NCI-H82 (cell line): ENCODE data around the gene FTO.
"Not testable (repeated sequence)": the region's sequence is repeated elsewhere in the genome, so short reads cannot be mapped to it uniquely, and the experiment has no call there.

Source experiments
- DNase-seq: peaks from one replicate; lab custom pipeline; 2025; lab: John Stamatoyannopoulos, UW

Gene FTO

DNA sequence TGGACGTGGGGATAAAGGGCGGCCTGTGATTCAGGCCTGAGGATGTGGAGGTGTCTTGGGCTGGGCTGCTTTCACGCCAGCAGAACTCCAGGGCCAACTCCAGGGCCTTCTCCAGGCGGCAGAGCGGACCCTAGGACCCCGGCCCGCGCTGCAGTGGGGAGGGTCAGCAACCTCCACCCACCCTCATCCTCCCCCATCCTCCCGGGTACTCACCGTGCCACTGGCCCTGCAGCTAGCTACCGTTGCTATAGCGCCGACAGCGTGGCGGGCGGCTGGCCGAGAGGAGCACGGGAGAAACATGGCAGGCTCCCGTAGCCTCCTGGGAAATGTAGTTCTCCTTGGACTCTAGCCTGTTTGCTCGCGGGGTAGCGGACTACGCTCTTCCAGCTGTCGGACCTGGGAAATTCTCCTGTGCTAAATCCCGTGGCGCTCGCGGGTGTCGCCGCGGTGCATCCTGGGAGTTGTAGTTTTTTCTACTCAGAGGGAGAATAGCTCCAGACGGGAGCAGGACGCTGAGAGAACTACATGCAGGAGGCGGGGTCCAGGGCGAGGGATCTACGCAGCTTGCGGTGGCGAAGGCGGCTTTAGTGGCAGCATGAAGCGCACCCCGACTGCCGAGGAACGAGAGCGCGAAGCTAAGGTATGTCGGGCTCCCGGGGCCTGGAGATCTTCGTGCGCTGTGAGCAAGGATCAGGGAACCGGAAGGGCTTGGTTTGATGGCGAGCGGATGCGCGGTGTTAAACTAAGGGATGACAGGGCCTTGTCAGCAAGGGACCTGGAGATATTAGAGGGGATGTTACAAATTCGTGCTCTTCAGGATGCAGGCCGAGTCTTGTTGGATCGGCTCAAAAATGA, at the start of gene FTO, which contains the start of gene RPGRIP1L:
Gene FTO (plus strand): TSS at position 567 of the 855 bp plus-strand sequence.
Gene RPGRIP1L (minus strand): TSS at position 270 of the 855 bp plus-strand sequence. CDS start 3,136 bp downstream, outside the sequence.
- DNase-seq = peak; percentile 99

GRCh38 chr16:53654946-53655345, 49.0 kb upstream of the FTO start:
- DNase-seq = no peak

GRCh38 chr16:53662072-53662471, 41.9 kb upstream of the FTO start:
- no peak for DNase-seq

DNA sequence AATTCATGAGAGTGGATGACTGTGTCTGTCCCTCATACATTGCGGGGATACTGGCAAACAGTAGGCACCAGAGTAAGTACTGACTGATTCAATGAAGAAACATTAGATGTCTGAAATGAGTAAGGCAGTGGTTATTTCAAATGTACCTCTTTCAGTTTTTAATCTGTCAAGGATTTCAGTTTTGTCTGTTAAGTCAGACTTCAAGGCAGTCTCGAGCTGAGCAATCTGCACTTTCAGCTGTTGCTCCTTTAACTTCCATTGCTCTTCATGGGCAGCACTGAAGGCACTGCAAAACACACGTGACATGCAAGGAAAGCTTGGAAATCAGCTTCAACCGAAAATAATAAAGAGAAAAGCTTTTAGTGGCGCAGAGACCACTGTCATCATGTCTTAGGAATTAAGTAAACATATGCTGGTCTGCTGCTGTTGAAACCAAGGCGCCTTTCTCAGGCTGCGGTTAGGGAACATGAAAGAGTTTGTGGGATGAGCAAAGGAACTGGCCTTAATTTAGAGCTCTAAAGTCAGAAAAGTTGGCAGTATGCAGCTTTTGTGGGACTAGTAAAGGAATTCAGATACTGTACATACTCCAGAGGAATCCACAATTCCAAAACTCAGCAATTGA, 39.1 kb upstream of the FTO start:
- no peak for DNase-seq

DNA sequence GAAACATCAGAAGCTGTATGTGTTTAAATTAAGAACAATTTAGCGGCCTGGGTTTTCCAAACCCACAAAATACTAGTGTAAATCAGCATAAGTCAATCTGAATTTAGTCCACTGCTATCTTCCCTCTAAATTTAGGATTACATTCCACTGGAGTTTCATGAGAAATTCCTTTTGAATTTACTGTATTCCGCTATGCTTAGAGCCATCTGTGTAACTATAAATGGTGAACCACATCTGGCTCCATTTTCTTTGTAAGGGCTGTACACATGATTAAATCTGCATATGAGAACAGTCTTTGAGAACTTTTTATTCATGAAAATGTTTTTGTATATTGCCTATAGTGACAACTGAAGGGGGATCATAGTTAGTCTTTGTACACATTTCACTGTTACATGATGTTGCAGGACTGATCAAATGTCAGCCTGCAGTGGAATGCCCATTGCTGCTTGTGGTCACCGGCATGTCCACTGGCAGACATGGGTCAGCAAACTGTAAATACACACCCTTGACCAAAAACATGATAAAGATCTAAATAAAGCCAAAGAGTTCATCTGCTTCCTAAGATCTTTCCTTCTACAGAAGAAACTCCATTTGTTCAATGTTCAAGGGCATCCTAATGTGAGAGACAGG, 37.1 kb upstream of the FTO start:
- no peak for DNase-seq

- no peak for DNase-seq
Measured at GRCh38 chr16:53668869-53669268, 35.1 kb upstream of the FTO start.

DNA sequence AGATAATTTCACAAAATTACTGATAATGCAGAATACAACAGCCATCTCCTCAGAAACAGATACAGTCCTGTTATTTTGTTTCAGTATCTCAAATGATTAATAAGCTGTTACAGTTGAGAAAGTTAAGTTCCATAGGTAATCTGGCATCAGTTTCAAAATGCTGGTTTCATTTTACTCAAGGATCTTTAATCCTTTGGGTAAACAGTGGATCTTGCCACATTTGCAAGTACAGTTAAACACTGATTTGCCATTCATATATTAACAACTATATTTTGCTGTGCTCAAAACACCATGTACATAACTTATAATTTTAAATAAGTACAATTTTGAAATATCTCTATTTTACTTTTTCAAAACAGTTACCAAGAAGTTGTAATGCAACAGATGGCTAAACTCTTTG, 31.5 kb upstream of the FTO start:
- peak; percentile 28 for DNase-seq

- DNase-seq = no peak
Measured at GRCh38 chr16:53673189-53673588, 30.8 kb upstream of the FTO start.

GRCh38 chr16:53678155-53678554, 25.8 kb upstream of the FTO start:
- DNase-seq = no peak

- no peak for DNase-seq
Measured at GRCh38 chr16:53678756-53679343, 25.1 kb upstream of the FTO start.

DNA sequence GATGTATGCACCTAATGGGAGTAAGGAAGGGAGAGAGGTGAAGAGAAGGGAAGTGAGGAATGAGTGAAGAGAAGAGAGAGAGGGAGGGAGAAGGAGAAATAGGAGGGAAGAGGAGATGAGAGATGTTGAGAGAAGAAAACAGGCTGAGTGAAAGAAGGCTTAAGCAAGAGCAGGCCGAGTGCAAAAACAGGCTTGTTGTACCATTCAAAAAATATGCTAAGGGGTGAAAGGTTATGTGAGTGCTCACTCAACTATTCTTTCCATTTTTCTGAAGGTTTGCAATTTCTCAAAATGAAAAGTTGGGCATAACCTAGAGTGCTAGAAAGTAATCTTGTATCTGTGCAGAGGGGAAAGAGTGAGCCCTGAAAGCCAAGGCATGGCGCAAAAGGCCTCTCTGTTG, 23.2 kb upstream of the FTO start:
- no peak for DNase-seq

- DNase-seq = no peak
Measured at GRCh38 chr16:53681354-53681753, 22.6 kb upstream of the FTO start.

DNA sequence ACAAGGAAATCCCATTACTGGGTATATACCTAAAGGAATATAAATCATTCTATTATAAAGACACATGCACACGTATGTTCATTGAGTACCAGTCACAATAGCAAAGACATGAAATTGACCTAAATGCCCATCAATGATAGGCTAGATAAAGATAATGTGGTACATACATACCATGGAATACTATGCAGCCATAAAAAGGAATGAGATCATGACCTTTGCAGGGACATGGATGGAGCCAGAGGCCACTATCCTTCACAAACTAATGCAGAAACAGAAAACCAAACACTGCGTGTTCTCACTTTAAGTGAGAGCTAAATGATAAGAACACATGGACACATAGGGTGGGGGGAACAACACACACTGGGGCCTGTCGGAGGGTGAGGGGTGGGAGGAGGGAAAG, 18.6 kb upstream of the FTO start:
- not testable (repeated sequence) for DNase-seq

DNA sequence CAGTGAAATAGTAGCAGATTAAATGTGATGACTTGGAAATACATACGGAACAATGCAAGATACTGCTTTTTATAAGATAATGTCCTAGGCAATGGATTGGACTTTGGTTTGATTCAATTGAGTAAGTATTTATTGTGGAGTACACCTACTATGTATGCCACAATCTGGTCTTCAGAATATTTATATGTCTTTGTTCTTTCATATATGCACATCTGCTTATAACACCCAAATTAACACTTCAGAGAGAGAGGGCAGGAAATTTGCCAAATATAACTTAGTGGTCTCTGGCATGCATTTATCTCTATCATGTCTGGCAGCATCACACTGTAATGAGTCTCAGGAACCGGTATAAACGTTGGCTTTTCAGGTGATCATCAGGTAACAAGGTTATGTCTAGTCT, 17.2 kb upstream of the FTO start:
- DNase-seq = no peak

DNA sequence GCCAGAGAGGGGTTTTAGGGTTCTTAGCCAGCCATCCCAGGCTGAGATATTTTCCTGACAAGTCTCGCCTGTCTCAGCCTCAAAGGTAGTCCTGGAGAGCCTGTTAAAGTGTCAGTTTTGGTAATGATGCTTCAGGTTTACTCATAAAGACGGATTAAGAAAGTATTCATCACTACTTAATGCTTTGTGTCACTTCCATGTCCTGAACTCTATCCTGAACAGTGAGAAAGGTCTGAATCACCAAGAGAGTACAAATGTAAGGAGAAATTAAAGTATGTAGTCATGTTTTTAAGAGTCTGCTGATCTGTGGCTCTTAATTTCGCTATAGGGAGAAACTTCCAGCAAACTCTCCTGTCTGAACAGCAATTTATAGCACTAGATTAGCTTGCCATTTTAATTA, 14.3 kb upstream of the FTO start:
- DNase-seq = no peak

GRCh38 chr16:53690771-53691170, 13.2 kb upstream of the FTO start:
- no peak for DNase-seq

DNA sequence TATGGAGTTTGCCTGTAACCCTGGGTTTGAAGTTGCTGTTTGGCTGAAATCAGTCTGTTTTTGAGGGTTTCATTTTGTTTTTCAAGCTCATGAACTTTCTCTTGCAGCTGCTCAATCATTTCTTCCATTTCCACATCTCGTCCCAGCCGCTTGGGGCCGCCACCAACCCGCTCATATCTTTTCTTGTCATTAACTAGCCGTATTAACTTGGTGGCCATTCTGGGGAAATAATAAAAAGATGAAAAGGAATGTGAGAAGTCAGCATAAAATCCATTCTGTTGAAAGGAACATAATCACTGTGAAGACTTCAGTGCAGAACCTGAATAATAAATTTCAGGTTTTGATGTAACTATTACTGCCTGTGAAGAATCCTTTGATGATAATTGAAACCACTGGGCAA, 11.8 kb upstream of the FTO start:
- no peak for DNase-seq

DNA sequence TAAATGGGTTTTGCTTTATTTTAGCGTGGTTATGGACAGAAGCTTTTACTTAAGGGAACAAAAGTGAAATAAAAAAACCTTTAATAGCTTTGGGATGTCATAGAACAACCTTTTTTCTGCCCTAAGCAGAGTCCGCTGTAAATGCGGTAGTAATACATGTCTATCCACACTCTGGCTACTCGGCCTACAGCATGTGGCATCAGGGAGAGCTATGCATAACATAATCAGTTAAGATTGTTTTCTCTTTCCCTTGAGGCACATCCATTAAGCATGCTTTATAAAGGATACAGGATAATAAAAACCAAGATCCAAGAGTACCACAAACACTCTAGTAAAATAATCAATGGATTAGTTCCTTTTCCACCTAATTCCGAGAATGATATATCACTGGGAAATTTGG, 10.6 kb upstream of the FTO start:
- DNase-seq = no peak

- no peak for DNase-seq
Measured at GRCh38 chr16:53695070-53695469, 8.9 kb upstream of the FTO start.

GRCh38 chr16:53698271-53698670, 5.7 kb upstream of the FTO start:
- DNase-seq = not testable (repeated sequence)

GRCh38 chr16:53704445-53704813, 473 bp downstream of the FTO start:
- no peak for DNase-seq

- no peak for DNase-seq
Measured at GRCh38 chr16:53707671-53708070, 3.7 kb downstream of the FTO start.

DNA sequence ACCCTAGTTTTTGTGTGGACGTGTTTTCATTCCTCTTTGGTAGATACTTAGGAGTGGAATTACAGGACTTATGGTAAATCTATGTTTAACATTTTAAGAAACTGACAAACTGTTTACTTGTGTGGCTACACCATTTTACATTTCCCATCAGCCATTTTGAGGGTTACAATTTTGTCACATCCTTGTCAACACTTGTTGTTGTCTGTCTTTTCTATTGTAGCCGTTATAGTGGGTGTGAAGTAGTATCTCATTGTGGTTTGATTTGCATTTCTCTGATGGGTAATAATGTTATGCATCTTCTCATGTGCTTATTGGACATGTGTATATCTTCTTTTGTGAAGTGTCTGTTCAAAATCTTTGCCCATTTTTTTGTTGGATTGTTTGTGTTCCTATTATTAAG, 4.5 kb downstream of the FTO start:
- DNase-seq = no peak
